ENCODE data around the gene VSIG10. TPM values are rescaled to one million over a fixed set of nuclear protein-coding genes. Genes with fewer than 3 reads are reported as not detected.

Gene VSIG10
- total RNA-seq, 2 experiments from 2014 or later: 9.2 to 9.8 TPM

DNA sequence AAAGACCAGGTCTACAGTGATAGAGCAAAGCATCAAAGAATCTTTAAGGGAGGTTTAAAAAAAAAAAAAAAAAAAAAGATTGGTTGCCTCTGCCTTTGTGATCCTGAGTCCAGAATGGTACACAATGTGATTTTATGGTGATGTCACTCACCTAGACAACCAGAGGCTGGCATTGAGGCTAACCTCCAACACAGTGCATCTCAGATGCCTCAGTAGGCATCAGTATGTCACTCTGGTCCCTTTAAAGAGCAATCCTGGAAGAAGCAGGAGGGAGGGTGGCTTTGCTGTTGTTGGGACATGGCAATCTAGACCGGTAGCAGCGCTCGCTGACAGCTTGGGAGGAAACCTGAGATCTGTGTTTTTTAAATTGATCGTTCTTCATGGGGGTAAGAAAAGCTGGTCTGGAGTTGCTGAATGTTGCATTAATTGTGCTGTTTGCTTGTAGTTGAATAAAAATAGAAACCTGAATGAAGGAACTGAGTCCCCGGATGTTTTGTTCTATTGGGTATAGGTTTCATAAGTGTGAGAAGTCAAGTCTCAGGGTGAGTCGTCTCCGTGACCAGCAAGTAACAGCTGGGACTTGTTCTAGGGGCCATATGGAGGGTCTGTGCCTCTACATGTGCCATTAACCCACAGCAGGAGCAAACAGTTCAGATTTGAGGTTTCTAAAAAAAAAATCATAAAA is 41.4 kb upstream of the VSIG10 start:
- Histone ChIP-seq H3K9me3 (ENCODE audit: low read length) (no peaks in the 10 kb centered on the region), H3K79me2 (ENCODE audit: insufficient read depth, low read depth, low read length) (no peaks in the 10 kb centered on the region), H3K9me2 (ENCODE audit: insufficient read depth, low read length) (no peaks in the 10 kb centered on the region), H3K4me1 (ENCODE audit: insufficient read depth, low read length, poor library complexity, severe bottlenecking) (no peaks in the 10 kb centered on the region), H3K36me3 (ENCODE audit: insufficient read depth, low read length) (peaks cover 74% of the 10 kb centered on the region), H3K27ac (ENCODE audit: low read depth, low read length, poor library complexity, severe bottlenecking) (no peak overlapping the region), H2AFZ (ENCODE audit: low read length) (no peak overlapping the region), H3K4me2 (ENCODE audit: low read length) (no peak overlapping the region), H3K4me3 (ENCODE audit: low read depth, low read length, poor library complexity, severe bottlenecking) (no peak overlapping the region), H4K20me1 (ENCODE audit: insufficient read depth, low read length) (no peaks in the 10 kb centered on the region)
- TF ChIP-seq, protein P1, sequence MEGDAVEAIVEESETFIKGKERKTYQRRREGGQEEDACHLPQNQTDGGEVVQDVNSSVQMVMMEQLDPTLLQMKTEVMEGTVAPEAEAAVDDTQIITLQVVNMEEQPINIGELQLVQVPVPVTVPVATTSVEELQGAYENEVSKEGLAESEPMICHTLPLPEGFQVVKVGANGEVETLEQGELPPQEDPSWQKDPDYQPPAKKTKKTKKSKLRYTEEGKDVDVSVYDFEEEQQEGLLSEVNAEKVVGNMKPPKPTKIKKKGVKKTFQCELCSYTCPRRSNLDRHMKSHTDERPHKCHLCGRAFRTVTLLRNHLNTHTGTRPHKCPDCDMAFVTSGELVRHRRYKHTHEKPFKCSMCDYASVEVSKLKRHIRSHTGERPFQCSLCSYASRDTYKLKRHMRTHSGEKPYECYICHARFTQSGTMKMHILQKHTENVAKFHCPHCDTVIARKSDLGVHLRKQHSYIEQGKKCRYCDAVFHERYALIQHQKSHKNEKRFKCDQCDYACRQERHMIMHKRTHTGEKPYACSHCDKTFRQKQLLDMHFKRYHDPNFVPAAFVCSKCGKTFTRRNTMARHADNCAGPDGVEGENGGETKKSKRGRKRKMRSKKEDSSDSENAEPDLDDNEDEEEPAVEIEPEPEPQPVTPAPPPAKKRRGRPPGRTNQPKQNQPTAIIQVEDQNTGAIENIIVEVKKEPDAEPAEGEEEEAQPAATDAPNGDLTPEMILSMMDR (conservative IDR thresholded peaks at IDR 0.05; ENCODE audit: low read length): no peak
- no peak for TF ChIP-seq EZH2phosphoT487 (IDR thresholded peaks at IDR 0.05; ENCODE audit: borderline replicate concordance, low read depth, low read length)
- DNase-seq (ENCODE audit: low spot score): no peak
- BruUV-seq (replicated peaks): TSS peak; percentile 97
- ChIA-PET POLR2A (interaction anchor here (0.6 kb wide), 1 partner anchor 115 kb away, joined by 3 read pairs; no protein-coding TSS in a partner anchor), CTCF (ENCODE audit: unreplicated experiment) (no interaction called here)
- intact Hi-C loops (cut with micrococcal nuclease; ENCODE audit: unreplicated experiment): no loop called here

DNA sequence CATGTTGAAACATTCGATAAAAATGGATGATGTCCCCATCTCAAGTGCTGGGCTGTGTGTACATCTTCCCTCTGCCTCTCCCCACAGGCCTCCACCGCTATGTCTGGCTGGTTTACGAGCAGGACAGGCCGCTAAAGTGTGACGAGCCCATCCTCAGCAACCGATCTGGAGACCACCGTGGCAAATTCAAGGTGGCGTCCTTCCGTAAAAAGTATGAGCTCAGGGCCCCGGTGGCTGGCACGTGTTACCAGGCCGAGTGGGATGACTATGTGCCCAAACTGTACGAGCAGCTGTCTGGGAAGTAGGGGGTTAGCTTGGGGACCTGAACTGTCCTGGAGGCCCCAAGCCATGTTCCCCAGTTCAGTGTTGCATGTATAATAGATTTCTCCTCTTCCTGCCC is 40.7 kb upstream of the VSIG10 start:
- CTCF ChIA-PET (ENCODE audit: unreplicated experiment): no interaction called here
- DNase-seq (ENCODE audit: low spot score): no peak
- H3K4me3 ChIP-seq (ENCODE audit: low read depth, low read length, poor library complexity, severe bottlenecking): no peak overlapping the region
- no peaks in the 10 kb centered on the region for H3K4me1 ChIP-seq (ENCODE audit: insufficient read depth, low read length, poor library complexity, severe bottlenecking)
- no peak overlapping the region for H2AFZ ChIP-seq (ENCODE audit: low read length)
- intact Hi-C loops (cut with micrococcal nuclease; ENCODE audit: unreplicated experiment): no loop called here
- peaks cover 75% of the 10 kb centered on the region for H3K36me3 ChIP-seq (ENCODE audit: insufficient read depth, low read length)
- POLR2A ChIA-PET: interaction anchor here (0.6 kb wide), 1 partner anchor 114 kb away, joined by 3 read pairs; no protein-coding TSS in a partner anchor
- TF ChIP-seq, protein P1 (conservative IDR thresholded peaks at IDR 0.05; ENCODE audit: low read length): no peak
- TF ChIP-seq EZH2phosphoT487 (IDR thresholded peaks at IDR 0.05; ENCODE audit: borderline replicate concordance, low read depth, low read length): no peak
- H4K20me1 ChIP-seq (ENCODE audit: insufficient read depth, low read length): no peaks in the 10 kb centered on the region
- no TSS peak for BruUV-seq (replicated peaks)
- H3K9me2 ChIP-seq (ENCODE audit: insufficient read depth, low read length): no peaks in the 10 kb centered on the region
- no peak overlapping the region for H3K27ac ChIP-seq (ENCODE audit: low read depth, low read length, poor library complexity, severe bottlenecking)
- H3K9me3 ChIP-seq (ENCODE audit: low read length): no peaks in the 10 kb centered on the region
- no peaks in the 10 kb centered on the region for H3K79me2 ChIP-seq (ENCODE audit: insufficient read depth, low read depth, low read length)
- no peak overlapping the region for H3K4me2 ChIP-seq (ENCODE audit: low read length)

DNA sequence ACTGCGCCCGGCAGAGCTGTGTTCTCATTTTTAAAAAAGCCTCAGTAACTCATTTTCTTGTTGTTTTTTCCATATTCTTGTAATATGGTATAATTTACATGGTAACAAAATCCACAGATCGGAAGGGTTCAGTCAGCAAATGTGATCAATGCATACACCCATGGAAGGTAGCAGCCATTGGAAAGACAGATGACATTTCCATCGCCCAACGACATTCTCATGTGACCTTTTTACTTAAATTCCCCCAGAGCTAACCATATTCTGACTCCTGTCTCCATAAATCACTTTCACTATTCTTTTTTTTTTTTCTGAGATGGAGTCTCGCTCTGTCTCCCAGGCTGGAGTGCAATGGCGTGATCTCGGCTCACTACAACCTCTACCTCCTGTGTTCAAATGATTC is 37.0 kb upstream of the VSIG10 start:
- Histone ChIP-seq H3K4me3 (ENCODE audit: low read depth, low read length, poor library complexity, severe bottlenecking) (no peak overlapping the region), H4K20me1 (ENCODE audit: insufficient read depth, low read length) (no peaks in the 10 kb centered on the region), H3K9me3 (ENCODE audit: low read length) (no peaks in the 10 kb centered on the region), H3K27ac (ENCODE audit: low read depth, low read length, poor library complexity, severe bottlenecking) (no peak overlapping the region), H3K9me2 (ENCODE audit: insufficient read depth, low read length) (no peaks in the 10 kb centered on the region), H2AFZ (ENCODE audit: low read length) (no peak overlapping the region), H3K4me1 (ENCODE audit: insufficient read depth, low read length, poor library complexity, severe bottlenecking) (no peaks in the 10 kb centered on the region), H3K79me2 (ENCODE audit: insufficient read depth, low read depth, low read length) (peaks cover 18% of the 10 kb centered on the region; the same call in 1 of the 2 replicates), H3K36me3 (ENCODE audit: insufficient read depth, low read length) (peaks cover 72% of the 10 kb centered on the region), H3K4me2 (ENCODE audit: low read length) (no peak overlapping the region)
- no TSS peak for BruUV-seq (replicated peaks)
- intact Hi-C loops (cut with micrococcal nuclease; ENCODE audit: unreplicated experiment): no loop called here
- CTCF ChIA-PET (ENCODE audit: unreplicated experiment): no interaction called here
- DNase-seq (ENCODE audit: low spot score): no peak
- TF ChIP-seq, protein P1 (conservative IDR thresholded peaks at IDR 0.05; ENCODE audit: low read length): no peak
- no peak for TF ChIP-seq EZH2phosphoT487 (IDR thresholded peaks at IDR 0.05; ENCODE audit: borderline replicate concordance, low read depth, low read length)
- POLR2A ChIA-PET: no interaction called here
